NCI-H82 treated with DMSO at 0.1 percent for 48 hours (cell line): ENCODE results near the gene MBP.
A peak's percentile ranks its signal among the peaks of the same experiment; 100 is the strongest.
"Not testable (repeated sequence)": the region's sequence is repeated elsewhere in the genome, so short reads cannot be mapped to it uniquely, and the experiment has no call there.

Experiments used
- DNase-seq: peaks from one replicate; lab custom pipeline; 2025; ENCODE audit not compliant: unreplicated experiment; lab: John Stamatoyannopoulos, UW

Gene MBP

DNA sequence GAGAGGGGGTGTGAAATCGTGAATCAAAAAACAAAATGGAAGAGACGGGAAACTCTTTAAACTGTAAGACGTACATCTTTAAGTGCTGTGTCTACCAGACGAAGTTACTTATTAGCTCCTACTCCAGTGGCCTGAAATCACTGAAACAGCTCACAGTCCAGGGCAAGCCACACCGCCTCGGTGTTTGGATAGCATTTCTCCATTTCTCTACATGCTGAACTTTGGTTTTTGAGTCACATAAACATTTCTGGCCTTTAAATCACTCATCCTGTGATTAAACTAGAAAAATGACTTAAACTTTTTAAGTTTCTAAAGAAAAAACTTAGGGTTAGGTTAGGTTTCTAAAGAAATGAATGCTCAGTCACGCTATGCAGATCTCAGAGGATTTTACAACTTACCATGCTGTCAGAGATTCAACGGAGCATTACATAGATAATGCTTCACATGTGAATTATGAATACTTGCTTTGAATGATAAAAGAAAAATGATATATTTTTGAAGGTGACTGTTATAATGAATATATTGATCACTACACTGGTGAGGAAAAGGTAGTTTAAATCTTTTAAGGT, 138.4 kb downstream of the MBP start:
- no peak for DNase-seq

DNA sequence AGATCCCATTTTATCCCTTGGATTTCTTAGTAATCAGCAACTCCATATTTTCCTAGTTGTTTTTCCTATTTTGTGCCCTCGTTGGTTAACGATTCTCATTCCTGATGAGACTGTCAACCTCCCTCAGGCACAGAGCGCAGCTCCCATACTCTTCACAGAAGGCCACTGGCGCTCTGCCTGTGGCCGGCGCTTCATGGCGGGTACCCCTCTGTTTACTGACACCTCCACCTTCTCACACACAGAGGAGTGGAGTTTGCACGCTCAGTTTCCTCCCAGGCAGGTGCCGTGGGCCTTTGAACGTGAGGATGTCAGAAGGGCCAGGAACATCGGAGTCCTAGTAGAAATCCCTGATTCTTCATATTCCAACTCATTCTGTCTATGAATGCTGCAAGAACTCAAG, 139.0 kb downstream of the MBP start:
- no peak for DNase-seq

DNA sequence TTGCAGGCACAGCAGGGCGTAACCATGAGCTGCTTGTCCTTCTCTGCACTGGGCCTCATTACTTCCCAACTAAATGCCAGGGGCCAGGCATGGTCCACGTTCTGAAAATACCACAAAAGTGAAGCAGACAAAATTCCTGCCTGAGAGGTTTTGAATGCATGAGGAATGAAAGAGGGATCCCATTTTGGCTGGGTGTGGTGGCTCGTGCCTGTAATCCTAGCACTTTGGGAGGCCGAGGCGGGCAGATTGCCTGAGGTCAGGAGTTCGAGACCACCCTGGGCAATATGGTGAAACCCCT, 139.5 kb downstream of the MBP start:
- DNase-seq, result no peak

DNA sequence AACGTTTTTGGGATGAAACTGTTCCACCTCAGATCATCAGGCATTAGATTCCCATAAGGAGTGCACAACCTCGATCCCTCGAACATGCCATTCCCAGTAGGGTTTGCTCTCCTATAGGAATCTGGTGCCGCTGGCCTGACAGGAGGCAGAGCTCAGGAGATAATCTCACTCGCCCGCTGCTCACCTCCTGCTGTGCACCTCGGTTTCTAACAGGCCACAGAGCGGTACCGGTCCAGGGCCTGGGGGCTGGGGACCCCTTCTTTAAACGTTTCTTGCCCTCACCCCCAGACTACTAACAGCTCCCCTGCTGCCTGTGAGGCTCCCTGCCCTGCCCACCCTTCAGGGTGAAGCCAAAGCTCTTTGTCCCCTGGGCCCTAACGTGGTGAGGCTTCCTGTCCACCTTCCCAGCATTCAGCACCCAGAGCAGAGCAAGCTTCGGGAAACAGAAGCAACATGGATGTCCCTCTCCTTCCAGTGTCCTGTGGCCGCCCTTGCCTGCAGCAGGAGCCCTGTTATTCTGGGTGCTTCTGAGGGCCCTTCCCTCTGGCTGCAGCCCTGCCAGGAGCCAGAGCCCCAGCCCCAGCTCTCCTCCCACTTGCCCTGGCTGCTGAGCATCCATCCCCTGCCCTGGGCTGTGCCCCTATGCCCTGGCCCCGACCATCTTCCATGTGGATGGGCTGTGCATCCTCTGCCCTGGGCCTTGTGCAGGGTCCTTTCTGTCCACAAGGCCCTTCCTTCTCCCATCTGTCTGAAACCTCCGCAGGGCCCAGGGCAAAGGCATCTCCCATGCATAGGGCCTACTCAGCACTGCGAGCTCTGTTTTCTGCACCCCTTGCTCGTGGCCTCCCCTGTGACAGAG, 140.1 kb downstream of the MBP start:
- no peak for DNase-seq

DNA sequence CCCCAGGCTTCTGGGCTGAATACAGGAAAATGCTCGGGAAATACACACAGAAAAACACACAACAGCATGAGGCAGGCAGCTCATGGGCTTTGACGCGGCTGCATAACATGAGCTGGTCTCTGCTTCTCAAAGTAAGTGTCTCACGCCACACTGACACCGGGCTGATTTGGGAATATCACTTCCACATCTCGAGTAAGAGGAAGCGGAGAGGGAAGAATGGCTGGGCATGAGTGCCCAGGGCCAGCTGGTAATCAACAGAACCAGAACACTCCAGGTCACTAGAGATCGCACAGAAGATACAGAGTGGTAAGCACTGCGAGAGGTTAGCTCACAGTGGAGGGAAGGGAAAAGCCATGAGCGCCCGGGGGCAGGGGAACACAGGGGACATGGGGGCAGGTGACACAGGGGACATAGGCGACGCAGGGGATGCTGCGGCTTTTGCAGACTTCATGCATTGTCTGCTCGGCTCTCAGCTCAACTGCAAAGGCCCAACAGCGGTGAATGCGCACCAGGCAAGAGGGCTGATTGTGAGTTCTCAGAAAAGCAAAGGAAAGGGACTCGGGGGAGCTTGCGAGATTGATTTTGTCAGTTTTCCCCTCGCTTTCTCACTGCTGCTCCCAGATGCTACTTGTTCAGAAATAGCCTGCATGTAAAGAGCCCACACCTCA, 141.4 kb downstream of the MBP start:
- DNase-seq, result no peak

DNA sequence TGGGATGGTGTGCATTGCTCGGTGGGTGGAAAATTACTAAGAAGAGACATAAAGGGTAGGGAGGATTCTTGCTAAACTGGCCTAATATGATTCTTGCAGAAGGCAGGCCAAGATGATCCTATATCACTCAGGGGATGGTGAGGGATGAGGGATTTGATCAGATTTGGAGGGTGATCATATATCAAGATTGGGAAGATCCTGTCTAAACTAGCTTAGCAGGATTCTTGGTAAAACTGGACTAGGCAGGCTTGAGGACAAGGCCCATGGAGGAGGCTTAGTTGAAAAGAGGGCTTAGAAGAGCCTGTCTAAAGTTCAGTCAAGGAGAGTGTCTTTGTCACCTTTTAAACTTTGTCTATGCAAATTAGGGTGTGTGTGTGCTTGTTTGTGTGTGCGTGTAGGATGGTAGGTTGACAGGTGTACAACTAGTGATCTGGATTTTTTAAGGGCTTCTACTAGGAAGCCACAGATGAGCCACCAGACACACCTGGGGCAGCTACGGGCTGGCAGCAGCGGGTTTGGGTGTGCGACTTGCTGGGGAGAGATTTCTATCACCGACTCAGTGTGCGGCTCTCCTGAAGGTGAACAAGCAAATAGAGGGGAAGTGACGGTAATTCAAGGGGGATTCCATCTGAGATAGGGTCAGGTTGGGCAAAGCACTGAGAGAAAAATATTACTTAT, 142.1 kb downstream of the MBP start:
- DNase-seq, result not testable (repeated sequence)

- no peak for DNase-seq
Measured at GRCh38 chr18:76989647-76990190, 142.9 kb downstream of the MBP start.

- no peak for DNase-seq
Measured at GRCh38 chr18:76988827-76989646, 143.5 kb downstream of the MBP start.

- no peak for DNase-seq
Measured at GRCh38 chr18:76988031-76988826, 144.4 kb downstream of the MBP start.

DNA sequence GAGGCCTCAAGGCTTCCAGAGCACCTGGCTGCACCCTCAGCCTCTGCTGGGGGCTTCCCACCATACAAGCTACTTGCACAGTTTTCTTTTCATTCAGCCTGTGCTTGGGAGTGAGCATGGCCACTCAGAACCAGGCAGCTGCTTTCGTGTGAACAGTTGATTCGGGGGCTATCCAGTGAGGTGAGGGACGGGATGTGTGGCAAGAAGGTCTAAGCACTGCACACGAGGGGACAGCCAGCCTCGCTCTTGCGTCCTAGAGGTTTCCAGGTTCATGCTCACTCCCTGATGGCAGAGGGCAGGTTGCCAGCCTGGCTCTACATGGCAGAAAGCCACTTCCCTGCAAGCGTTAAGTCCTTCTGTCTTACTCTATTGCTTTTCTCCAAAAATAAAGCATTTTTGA, 146.2 kb downstream of the MBP start:
- no peak for DNase-seq

- no peak for DNase-seq
Measured at GRCh38 chr18:76985951-76986236, 146.7 kb downstream of the MBP start.

DNA sequence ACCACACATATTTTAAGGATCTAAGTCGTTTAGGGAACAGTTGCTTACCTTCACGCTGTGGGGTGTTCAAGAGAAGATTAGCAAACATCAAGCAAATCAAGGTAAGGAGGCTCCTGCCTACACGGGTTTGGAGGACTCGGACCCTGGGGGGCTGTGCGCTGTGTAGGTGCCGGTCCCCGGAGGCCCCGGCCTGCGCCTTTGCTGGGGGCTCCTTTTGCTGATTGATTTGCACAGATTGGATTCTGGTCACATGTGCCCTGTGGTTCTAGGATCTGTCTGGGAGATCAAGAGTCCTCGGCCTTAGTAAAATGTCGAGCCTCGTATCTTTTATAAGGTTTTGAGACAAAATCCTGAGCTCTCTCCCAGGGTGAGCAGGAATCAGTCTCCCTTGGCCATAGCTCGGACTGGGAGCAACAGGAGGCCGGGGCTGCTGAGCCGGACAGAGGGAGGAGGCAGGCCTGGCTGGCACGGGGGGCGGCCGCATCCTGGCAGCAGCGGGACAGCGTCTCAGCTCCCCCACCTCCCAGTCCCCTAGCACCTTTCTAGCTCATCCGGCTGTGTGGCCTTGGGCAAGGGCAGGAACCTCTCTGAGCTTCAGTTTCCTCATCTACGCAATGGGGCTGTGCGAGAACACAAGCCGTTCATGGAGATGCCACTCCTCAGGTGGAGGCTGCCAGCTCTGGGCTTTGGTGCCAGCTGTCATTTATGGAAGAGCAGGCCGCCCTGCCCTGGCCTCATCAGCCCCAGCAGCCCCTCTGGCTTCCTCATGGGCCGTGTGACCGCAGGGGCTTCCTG, 147.2 kb downstream of the MBP start:
- no peak for DNase-seq

DNA sequence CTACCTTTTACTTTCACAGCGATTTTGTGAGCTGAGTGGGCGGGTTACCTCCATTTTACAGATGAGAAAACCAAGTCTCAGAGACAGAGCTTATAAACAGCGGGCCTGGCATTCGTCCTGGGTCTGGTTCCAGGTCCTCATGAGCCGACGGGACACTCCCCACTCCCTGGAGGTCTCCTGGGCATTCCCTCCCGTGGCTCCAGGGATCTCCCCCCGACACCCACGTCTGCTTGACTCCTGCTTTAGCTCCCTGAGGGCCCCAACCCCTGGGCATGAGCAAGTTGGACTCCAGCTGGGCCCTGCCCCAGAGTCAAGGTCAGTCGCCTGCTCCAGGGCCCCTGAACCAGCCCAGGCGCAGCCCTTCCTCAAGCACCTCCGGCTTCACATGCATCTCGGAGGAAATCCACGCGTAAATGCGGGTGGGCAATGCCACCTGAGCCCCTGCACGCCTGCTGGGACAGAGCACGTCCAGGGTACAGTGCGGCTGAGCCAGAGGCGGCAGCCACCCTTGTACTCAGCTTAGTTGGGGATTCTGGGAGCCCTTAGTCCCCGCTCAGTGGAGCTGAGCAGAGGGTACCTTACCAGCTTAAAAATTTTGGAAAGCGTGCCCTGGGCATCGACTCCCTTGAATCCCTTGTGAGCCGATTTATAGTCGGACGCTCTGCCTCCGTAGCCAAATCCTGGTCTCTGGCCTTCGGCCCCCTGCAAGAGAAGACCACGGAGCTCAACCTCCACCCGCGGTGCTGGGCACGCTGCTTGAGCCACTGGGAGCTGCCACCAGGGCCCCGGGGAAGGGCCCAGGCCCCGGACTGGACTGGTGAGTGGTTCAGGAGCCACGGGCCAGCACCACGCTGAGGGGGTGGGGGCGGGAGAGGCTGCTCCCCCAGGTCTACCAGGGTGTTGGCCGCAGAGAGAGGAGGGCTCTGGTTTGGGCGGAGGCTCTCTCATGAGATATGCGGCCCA, 148.1 kb downstream of the MBP start:
- no peak for DNase-seq

DNA sequence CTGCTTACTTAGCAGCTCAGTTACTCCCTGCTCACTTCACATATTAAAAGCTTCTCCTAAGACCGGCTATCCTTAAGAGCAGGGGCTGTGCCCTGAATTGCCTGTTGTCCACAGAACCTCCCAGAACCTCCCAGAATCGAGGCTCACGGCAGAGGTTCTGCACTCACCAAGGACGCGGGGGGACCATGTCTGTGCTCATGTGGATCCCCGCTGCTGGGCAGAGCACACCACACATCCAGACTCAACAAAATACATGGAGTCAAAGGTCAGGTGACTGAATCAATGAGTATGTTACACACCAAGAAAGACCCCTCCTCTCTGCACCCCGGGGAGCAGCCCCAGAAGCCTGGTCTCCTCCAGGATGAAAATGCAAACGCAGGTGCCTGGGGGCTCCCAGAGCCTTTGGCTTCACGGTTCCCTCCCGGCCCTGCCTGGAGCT, 149.0 kb downstream of the MBP start:
- no peak for DNase-seq

- DNase-seq, result peak; percentile 25
Measured at GRCh38 chr18:76982841-76983583, 149.6 kb downstream of the MBP start.

- DNase-seq, result no peak
Measured at GRCh38 chr18:76982038-76982437, 150.5 kb downstream of the MBP start.

DNA sequence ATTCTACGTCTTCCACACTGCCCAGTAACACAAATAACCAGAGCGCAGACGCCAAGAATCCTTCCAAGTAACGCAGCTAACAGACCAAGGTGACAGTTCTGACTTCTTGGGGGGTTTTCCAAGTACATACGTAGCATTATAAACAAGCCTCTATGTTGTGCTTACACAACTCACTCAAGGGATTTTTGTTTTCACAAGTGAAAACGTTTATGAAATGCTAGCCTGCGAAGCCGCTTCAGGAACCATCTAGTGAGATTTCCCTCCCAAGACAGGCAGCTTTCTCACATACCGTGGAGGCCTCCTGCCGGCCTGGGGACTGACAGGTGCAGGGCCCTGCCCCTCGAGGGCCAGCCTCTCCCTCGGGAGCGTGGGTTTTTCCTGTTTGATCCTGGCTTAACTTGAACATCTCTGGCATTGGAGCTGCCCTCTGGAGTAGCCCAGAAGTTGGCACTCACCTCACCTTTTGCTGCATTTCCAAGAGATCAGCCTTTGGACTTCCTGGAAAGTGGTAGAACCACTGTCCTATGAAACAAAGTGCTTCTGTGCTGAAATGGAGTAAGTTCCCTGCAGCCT, 151.1 kb downstream of the MBP start:
- no peak for DNase-seq
